GM19043 (cell line): Measurements from ENCODE around the gene OR7A10.
"Not testable (repeated sequence)": the region's sequence is repeated elsewhere in the genome, so short reads cannot be mapped to it uniquely, and the experiment has no call there.

Experiments
- ATAC-seq: cut with Tn5 transposase; IDR thresholded peaks from one replicate; pipeline ENCODE4 v1.9.1; 2021; ENCODE audit warnings: low read depth; ENCODE audit not compliant: unreplicated experiment

Gene OR7A10

GRCh38 chr19:14796021-14796420 lies 52.7 kb downstream of the OR7A10 start:
- ATAC-seq, result no peak

- no peak for ATAC-seq
These were observed 53.5 kb downstream of the OR7A10 start for GRCh38 chr19:14795078-14795721.

GRCh38 chr19:14792250-14792649 lies 56.5 kb downstream of the OR7A10 start:
- not testable (repeated sequence) for ATAC-seq
